ENCODE data around the gene RTP5. TPM values are rescaled to one million over a fixed set of nuclear protein-coding genes. Genes with fewer than 3 reads are reported as not detected.

The RTP5 gene
- total and polyA plus RNA-seq, 2 donors (not counting 3 experiments of a cell fraction or from before 2014, with no cell fraction given) = not detected

- H3K4me3 ChIP-seq (replicated peaks in 1 of 3; ENCODE audit: insufficient read depth in 1 of 3, low read depth in 1 of 3, low read length in 3 of 3) = no peak overlapping the region
- H3K9me1 ChIP-seq (replicated peaks; ENCODE audit: control insufficient read depth, extremely low read depth, insufficient read depth, low read length) = no peaks in the 10 kb centered on the region
- H3K27ac ChIP-seq (ENCODE audit: insufficient read depth, low read depth, low read length) = no peak overlapping the region
- FAIRE-seq (no peak), DNase-seq (ENCODE audit: low read depth, low spot score) (no peak)
- CTCF ChIA-PET = no interaction called here
- no peak for TF ChIP-seq EZH2 (IDR thresholded peaks at IDR 0.05; ENCODE audit: borderline replicate concordance, low read depth, low read length, severe bottlenecking)
- TF ChIP-seq, protein P1, sequence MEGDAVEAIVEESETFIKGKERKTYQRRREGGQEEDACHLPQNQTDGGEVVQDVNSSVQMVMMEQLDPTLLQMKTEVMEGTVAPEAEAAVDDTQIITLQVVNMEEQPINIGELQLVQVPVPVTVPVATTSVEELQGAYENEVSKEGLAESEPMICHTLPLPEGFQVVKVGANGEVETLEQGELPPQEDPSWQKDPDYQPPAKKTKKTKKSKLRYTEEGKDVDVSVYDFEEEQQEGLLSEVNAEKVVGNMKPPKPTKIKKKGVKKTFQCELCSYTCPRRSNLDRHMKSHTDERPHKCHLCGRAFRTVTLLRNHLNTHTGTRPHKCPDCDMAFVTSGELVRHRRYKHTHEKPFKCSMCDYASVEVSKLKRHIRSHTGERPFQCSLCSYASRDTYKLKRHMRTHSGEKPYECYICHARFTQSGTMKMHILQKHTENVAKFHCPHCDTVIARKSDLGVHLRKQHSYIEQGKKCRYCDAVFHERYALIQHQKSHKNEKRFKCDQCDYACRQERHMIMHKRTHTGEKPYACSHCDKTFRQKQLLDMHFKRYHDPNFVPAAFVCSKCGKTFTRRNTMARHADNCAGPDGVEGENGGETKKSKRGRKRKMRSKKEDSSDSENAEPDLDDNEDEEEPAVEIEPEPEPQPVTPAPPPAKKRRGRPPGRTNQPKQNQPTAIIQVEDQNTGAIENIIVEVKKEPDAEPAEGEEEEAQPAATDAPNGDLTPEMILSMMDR (IDR thresholded peaks at IDR 0.05; ENCODE audit: extremely low read depth in 1 of 2, insufficient read depth in 1 of 2, low read depth in 1 of 2, low read length in 2 of 2) = no peak
- no peak overlapping the region for H3K4me2 ChIP-seq (ENCODE audit: insufficient read depth, low read length)
- dilution Hi-C loops (cut with MboI; ENCODE audit: extremely low pct_ligation_motif_present, low sequenced_read_pairs) = no loop called here
- BruUV-seq (replicated peaks) = no TSS peak
- POLR2A ChIA-PET = no interaction called here
- intact Hi-C loops (cut with micrococcal nuclease) = no loop called here
- H4K20me1 ChIP-seq (replicated peaks; ENCODE audit: control insufficient read depth, extremely low read depth, insufficient read depth, low read length) = no peaks in the 10 kb centered on the region
- peaks cover 2% of the 10 kb centered on the region in 2 experiments for H3K27me3 ChIP-seq (ENCODE audit: control insufficient read depth in 2 of 2, insufficient read depth in 2 of 2, low read length in 2 of 2)
- H3K9me3 ChIP-seq (replicated peaks; ENCODE audit: control insufficient read depth, insufficient read depth, low read length) = no peaks in the 10 kb centered on the region
- no peak overlapping the region for H3K9ac ChIP-seq (replicated peaks; ENCODE audit: extremely low read depth, insufficient read depth, low read length)
- H3K36me3 ChIP-seq (ENCODE audit: control insufficient read depth in 2 of 2, extremely low read depth in 1 of 2, insufficient read depth in 2 of 2, low read length in 2 of 2) = no peaks in the 10 kb centered on the region
- H2AFZ ChIP-seq (ENCODE audit: low read depth, low read length) = no peak overlapping the region
- H3K79me2 ChIP-seq (ENCODE audit: control insufficient read depth, insufficient read depth, low read length) = no peaks in the 10 kb centered on the region
- H3K4me1 ChIP-seq (ENCODE audit: control insufficient read depth, extremely low read depth, insufficient read depth, low read length) = no peaks in the 10 kb centered on the region
Measured at GRCh38 chr2:241904011-241904718, 34.6 kb downstream of the RTP5 start.

DNA sequence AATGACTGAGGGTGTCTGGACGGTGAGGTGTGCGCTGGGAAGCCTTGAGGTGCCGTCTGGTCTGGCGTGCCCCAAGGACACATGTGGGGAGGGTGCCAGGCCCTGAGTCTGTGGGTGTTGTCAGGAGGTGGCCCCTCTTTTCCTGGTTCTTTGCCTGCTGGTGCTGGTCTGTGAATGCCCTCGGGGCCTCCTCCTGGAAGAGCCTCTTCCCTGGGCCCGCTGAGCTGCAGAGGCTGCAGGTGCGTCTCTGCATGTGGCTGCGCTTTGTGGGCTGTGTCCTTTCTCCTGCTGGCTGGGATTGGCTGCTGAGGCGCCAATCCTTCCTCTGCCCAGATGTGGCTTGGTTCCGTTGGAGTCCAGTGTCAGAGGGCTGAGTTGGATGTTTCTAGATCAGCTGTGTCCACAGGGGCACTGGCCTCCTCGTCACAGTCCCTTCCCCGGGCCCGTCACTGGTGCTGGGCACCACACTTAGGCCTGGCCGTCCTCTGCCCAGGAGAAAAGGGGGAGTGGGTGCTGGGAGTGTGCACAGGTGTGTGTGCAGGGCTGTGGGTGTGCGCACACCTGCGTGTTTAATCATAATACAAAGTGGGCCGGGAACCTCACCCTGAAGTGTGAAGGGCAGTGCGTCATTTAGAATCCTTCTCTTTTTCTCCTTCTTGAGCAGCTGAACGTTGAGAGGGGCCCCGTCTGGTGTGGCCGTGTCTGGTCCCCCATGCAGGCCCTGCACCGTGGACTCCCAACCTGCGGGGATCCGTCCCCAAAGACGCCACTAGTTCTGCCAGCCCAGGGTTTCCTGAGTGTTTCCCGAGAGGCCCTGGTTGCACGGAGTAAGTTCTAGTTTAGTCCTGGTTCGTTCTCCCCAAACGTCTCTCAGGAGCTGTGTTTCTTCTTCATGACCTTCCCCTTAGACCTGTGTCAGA lies 35.5 kb downstream of the RTP5 start:
- no peak for DNase-seq (ENCODE audit: low read depth, low spot score)
- FAIRE-seq = no peak
- POLR2A ChIA-PET = no interaction called here
- no peak overlapping the region for H3K9ac ChIP-seq (replicated peaks; ENCODE audit: extremely low read depth, insufficient read depth, low read length)
- H3K36me3 ChIP-seq (ENCODE audit: control insufficient read depth in 2 of 2, extremely low read depth in 1 of 2, insufficient read depth in 2 of 2, low read length in 2 of 2) = no peaks in the 10 kb centered on the region
- intact Hi-C loops (cut with micrococcal nuclease) = no loop called here
- no peaks in the 10 kb centered on the region for H3K4me1 ChIP-seq (ENCODE audit: control insufficient read depth, extremely low read depth, insufficient read depth, low read length)
- H2AFZ ChIP-seq (ENCODE audit: low read depth, low read length) = no peak overlapping the region
- peaks cover 2% of the 10 kb centered on the region in 2 experiments for H3K27me3 ChIP-seq (ENCODE audit: control insufficient read depth in 2 of 2, insufficient read depth in 2 of 2, low read length in 2 of 2)
- CTCF ChIA-PET = no interaction called here
- no peaks in the 10 kb centered on the region for H3K9me3 ChIP-seq (replicated peaks; ENCODE audit: control insufficient read depth, insufficient read depth, low read length)
- H3K9me1 ChIP-seq (replicated peaks; ENCODE audit: control insufficient read depth, extremely low read depth, insufficient read depth, low read length) = no peaks in the 10 kb centered on the region
- H4K20me1 ChIP-seq (replicated peaks; ENCODE audit: control insufficient read depth, extremely low read depth, insufficient read depth, low read length) = no peaks in the 10 kb centered on the region
- H3K79me2 ChIP-seq (ENCODE audit: control insufficient read depth, insufficient read depth, low read length) = no peaks in the 10 kb centered on the region
- dilution Hi-C loops (cut with MboI; ENCODE audit: extremely low pct_ligation_motif_present, low sequenced_read_pairs) = no loop called here
- no TSS peak for BruUV-seq (replicated peaks)
- H3K4me2 ChIP-seq (ENCODE audit: insufficient read depth, low read length) = no peak overlapping the region
- no peak overlapping the region for H3K4me3 ChIP-seq (replicated peaks in 1 of 3; ENCODE audit: insufficient read depth in 1 of 3, low read depth in 1 of 3, low read length in 3 of 3)
- TF ChIP-seq, protein P1 (IDR thresholded peaks at IDR 0.05; ENCODE audit: extremely low read depth in 1 of 2, insufficient read depth in 1 of 2, low read depth in 1 of 2, low read length in 2 of 2) = no peak
- no peak overlapping the region for H3K27ac ChIP-seq (ENCODE audit: insufficient read depth, low read depth, low read length)
